Activated CD8-positive, alpha-beta memory T cell treated with anti-CD3 and anti-CD28 coated beads, Interleukin-2, amount 50 U/mL, for 1 hour (primary cell): ENCODE results near the gene RAB5B.
"Not testable (repeated sequence)": the region's sequence is repeated elsewhere in the genome, so short reads cannot be mapped to it uniquely, and the experiment has no call there.

Experiments used
- DNase-seq: peaks from one replicate; pipeline ENCODE4 v3.0.0-alpha.2; 2020; ENCODE audit errors: extremely low read depth

Gene RAB5B

DNA sequence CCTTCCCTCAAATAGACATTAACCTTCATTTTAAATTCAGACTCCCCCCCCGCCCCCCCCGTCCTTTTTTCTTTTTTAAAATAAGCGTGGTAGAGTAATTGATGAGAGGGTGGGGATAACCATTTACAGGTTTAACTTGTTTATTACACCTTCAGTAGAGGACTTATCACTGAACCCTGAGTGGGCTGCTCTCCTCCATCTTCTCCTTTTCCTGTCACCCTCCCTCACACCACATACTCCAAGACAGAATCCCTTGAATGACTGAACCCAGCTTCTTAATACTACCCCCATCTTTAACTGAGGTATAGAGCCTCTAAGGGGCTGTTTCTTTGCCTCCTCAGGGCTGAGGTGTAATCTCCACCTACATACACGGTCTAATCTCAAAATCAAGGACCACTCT is 43.3 kb downstream of the RAB5B start:
- DNase-seq, result no peak

- no peak for DNase-seq
Measured at GRCh38 chr12:56018356-56018755, 44.5 kb downstream of the RAB5B start.

- no peak for DNase-seq
Measured at GRCh38 chr12:56020423-56021184, 46.7 kb downstream of the RAB5B start, which contains the start of gene IKZF4. Gene IKZF4, plus strand, starts transcription at chr12:56021043. Its CDS starts 451 bp downstream, at chr12:56021494.

DNA sequence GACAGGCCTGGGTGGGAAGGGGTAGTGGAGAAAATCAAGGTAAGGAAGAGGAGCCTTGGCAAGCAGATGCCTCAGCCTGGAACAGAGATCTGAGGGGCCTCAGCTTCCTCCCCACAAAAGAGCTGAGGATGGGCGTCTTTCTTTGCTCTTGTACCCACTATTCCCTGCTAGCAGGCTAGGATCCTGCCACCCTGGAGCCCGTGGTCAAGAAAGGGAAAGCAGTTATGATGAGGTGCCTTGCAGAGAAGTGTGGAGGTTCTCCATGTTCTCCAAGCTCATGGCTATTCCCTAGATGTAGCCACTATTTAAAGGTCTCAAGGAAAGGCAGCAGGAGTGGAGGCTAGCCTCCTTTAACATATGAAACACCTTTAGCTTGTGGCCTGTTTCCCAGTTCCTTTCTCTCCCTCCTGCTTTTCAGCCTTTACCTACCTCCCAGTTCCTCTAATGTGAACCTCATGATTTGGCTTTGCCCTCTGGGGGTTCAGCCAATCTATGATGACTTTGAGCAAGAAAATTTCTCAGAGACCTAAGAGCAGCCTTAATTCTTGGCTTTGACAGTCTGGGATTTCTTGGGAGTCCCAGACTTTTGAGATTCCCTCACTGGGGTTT is 48.1 kb downstream of the RAB5B start:
- DNase-seq, result no peak

DNA sequence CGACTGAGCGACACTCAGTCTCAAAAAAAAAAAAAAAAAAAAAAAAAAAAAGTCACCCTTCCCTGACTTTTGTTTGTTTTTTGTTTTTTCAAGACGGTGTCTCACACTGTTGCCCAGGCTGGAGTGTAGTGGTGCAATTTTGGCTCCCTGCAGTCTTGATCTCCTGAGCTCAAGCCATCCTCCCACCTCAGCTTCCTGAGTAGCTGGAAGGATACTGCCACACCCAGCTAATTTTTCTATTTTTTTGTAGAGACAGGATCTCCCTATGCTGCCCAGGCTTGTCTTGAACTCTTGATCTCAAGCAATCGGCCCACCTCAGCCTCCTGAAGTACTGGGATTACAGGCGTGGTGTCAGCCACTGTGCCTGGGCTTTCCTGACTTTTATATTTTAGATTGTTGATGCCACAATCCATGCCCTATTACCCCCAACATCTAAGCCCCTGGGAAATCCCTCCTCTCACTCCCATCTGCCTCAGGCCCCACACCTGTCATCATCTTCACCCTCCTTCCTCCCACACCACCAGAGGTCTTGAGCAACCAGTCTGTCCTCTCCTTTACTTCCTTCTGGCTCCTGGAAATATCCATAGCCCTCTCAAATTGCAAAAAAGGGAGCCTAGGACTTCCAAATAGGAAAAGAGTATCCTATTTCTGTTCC is 54.8 kb downstream of the RAB5B start:
- no peak for DNase-seq

DNA sequence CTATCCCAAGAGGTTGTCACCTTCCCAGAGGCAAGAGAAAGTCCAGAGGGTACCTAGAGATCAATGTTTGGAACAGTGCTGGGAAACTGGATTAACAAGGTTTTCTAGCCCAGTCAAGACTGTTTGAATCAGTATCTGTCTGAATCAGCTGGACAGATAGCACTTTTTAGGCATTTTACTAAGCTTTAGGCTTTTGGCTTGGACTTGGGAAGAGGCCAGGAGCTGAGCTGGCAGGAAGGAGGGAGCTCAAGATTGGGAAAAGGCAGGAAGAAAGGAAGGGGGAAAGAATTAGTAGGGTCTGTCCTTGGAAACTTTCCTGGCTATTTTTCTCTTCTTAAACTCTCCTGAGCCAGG is 55.3 kb downstream of the RAB5B start:
- DNase-seq, result no peak

GRCh38 chr12:56029666-56030293 is 55.9 kb downstream of the RAB5B start:
- DNase-seq, result no peak

DNA sequence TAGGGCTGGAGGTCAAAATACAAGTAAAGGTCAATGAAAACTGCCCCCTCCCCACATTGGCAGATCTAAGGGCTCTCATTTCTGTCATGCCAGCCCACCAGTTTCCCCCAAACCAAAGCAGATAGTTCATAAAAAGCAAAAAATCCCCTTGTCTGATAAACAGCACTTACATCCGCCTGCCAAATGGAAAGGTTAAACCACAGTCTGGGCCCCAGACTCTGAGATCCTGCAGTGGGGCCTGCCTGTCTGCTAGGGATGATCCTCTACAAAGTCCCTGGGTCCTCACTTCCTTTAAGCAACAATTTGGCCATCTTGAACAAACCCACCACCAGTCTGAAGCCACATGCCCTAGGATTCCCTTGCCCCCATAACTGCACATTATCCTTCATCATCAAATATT is 58.1 kb downstream of the RAB5B start:
- DNase-seq, result no peak

DNA sequence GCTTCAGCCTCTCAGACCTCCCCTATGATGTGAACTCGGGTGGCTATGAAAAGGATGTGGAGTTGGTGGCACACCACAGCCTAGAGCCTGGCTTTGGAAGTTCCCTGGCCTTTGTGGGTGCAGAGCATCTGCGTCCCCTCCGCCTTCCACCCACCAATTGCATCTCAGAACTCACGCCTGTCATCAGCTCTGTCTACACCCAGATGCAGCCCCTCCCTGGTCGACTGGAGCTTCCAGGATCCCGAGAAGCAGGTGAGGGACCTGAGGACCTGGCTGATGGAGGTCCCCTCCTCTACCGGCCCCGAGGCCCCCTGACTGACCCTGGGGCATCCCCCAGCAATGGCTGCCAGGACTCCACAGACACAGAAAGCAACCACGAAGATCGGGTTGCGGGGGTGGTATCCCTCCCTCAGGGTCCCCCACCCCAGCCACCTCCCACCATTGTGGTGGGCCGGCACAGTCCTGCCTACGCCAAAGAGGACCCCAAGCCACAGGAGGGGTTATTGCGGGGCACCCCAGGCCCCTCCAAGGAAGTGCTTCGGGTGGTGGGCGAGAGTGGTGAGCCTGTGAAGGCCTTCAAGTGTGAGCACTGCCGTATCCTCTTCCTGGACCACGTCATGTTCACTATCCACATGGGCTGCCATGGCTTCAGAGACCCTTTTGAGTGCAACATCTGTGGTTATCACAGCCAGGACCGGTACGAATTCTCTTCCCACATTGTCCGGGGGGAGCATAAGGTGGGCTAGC is 60.9 kb downstream of the RAB5B start:
- DNase-seq, result no peak

DNA sequence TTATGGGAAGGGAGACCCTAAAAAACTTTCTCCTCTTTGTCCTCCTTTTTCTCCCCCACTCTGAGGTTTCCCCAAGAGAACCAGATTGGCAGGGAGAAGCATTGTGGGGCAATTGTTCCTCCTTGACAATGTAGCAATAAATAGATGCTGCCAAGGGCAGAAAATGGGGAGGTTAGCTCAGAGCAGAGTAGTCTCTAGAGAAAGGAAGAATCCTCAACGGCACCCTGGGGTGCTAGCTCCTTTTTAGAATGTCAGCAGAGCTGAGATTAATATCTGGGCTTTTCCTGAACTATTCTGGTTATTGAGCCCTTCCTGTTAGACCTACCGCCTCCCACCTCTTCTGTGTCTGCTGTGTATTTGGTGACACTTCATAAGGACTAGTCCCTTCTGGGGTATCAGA is 63.3 kb downstream of the RAB5B start:
- no peak for DNase-seq

DNA sequence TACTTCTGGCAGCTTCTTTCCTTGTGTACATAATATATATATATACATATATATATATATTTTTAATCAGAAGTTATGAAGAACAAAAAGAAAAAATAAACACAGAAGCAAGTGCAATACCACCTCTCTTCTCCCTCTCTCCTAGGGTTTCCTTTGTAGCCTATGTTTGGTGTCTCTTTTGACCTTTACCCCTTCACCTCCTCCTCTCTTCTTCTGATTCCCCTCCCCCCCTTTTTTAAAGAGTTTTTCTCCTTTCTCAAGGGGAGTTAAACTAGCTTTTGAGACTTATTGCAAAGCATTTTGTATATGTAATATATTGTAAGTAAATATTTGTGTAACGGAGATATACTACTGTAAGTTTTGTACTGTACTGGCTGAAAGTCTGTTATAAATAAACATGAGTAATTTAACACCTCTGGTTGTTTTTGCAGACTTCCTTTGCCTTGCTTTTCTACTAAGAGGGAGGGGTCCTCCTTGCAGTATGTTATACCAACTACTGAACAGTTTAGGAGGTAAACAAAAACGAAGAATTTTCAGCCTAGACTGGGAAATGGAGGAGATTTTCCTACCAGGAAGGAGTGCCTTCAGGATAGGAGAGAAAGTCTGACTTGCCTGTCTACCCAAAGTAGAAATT is 64.3 kb downstream of the RAB5B start:
- no peak for DNase-seq

- no peak for DNase-seq
Measured at GRCh38 chr12:56040151-56040550, 66.3 kb downstream of the RAB5B start.

GRCh38 chr12:56040963-56041551 is 67.2 kb downstream of the RAB5B start:
- no peak for DNase-seq

DNA sequence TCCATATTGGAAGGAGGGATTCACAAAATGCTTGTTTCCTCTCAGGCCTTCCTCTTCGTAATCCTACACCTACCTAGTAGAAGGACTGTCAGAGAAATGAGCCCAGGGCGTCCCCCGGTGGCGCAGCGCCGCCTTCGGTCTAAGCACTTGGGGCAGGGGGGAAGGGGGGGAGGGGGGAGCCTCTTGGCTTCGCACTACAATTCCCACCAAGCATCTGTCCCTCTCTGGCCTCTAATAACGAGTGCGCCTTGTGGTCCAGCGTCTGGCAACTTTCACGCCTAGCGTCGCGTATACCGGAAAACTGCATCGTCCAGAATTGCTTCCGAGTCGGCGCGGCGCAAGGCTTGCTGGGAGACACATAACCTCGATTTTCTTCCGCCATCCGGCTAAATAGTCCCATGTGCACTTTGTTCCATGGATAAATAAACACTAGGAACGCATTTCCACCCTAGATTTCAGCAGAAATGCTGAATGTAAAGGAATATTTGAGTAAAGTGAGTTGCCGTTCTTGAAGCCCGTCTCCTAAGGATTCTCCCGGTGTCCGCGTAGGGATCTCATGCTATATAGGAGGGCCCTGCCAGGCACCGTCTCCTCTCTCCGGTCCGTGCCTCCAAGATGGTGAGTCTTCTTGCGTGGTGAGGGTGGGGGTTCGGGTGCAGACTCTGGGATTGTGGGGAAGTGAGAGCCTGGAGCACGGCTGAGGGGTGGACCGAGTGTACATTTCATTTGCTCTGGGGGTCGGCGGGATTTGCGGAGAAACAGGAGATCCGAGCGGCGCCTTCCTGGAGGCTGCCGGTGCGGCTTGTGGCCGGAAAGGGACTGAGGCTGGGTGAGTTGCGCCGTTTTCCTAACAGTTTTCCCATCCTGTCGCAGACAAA is 67.9 kb downstream of the RAB5B start, which contains the start of gene RPS26:
RPS26 (plus strand) TSS at position 367 of the 878 bp plus-strand sequence; CDS start at position 616, 249 bp downstream.
- peak; percentile 93 for DNase-seq

DNA sequence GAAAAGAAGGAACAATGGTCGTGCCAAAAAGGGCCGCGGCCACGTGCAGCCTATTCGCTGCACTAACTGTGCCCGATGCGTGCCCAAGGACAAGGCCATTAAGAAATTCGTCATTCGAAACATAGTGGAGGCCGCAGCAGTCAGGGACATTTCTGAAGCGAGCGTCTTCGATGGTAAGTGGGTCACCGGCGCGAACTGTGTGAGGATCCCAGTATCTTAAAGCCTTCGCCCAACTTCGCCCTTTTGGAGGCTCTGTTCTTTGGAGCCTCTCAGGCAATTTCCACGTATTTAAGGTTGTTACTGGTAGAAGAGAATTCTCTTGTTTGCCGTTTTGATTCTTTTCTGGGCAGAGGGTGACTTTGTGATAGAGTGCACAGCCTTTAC is 68.5 kb downstream of the RAB5B start:
- not testable (repeated sequence) for DNase-seq

DNA sequence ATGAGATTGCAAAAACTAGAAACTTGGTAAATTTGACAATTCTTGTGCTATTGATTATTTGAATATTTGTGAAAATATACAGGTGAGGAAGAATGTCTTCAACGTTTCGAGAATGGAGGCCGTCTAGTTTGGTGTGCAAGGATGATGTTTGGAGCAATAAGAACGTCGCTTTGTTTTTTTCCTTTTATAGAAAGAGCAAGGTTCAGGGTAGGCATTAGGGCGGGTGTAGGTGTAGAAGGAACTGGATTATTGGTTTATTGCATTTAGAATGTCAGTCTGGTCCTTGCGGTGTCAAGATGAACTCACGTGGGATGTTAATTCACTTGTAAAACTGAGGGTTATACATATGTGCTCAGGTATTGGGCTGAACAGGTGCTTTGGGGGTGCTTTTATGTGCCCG is 69.0 kb downstream of the RAB5B start:
- no peak for DNase-seq
